Testis (tissue), 3 donors: ENCODE results near the gene TRMT5. TPM values are rescaled to one million over a fixed set of nuclear protein-coding genes. Genes with fewer than 3 reads are reported as not detected.

Experiments
- DNase-seq: peaks from one replicate; pipeline ENCODE4 v3.0.0-alpha.2; 2019
- H3K27ac ChIP-seq, 2 donors: fragments of 200-600 bp; sonication (generic); one replicate each; pipeline ENCODE4 v1.5.1; 2019
- H3K27me3 ChIP-seq: fragments of 200-600 bp; sonication (generic); one replicate; pipeline ENCODE4 v1.5.1; 2019
- H3K36me3 ChIP-seq: fragments of 200-600 bp; sonication (generic); one replicate; pipeline ENCODE4 v1.5.1; 2017; ENCODE audit warnings: low read depth; ENCODE audit errors: missing control alignments
- H3K4me1 ChIP-seq: fragments of 200-600 bp; sonication (generic); one replicate; pipeline ENCODE4 v1.5.1; 2019
- H3K4me3 ChIP-seq, 2 donors: fragments of 200-600 bp; sonication (generic); one replicate each; pipeline ENCODE4 v1.5.1; 2017 to 2019
- H3K9me3 ChIP-seq: fragments of 200-600 bp; sonication (generic); one replicate; pipeline ENCODE4 v1.5.1; 2017
- CTCF ChIP-seq, 3 experiments: fragments of 450-650 bp in 2 of 3; fragments of 200-600 bp in 1 of 3; sonication (generic) in 1 of 3; IDR thresholded peaks; one replicate each; pipeline ENCODE4 v1.5.1; 2016 to 2019; ENCODE audit warnings: antibody characterized with exemption in 3 of 3, mild to moderate bottlenecking in 2 of 3, moderate library complexity in 1 of 3
- POLR2A ChIP-seq: fragments of 450-650 bp; IDR thresholded peaks from one replicate; pipeline ENCODE4 v1.6.1; 2017; ENCODE audit warnings: antibody characterized with exemption, mild to moderate bottlenecking, moderate library complexity
- whole genome bisulfite sequencing, 2 donors: methylation state at CpG; one replicate each; pipeline ENCODE4 v1.1.5; 2018; 5-methylcytosine and 5-hydroxymethylcytosine counted together
- intact Hi-C: fragments of 100-400 bp; cut with DNase I; formaldehyde crosslinking; loops from one replicate; pipeline ENCODE4 v1.15.1; 2023; ENCODE audit warnings: low total_unique reads
- polyA plus RNA-seq: library from polyadenylated mRNA; stranded (reverse); fragments of 350-450 nt; fragmentation: Illumina TruSeq; extraction: RNeasy Lipid Tissue Mini Kit (QIAGEN cat#74804); gene quantifications from one replicate; pipeline ENCODE4 v1.2.3, GENCODE V29; 2014; ENCODE audit warnings: low read depth, low replicate concordance; ENCODE audit not compliant: insufficient read depth
- total RNA-seq, 2 donors: library from RNA; depleted of rRNA; stranded (reverse); fragments of >200 nt; gene quantifications; one replicate each; pipeline ENCODE4 v1.2.3, GENCODE V29; 2016

The TRMT5 gene
- total and polyA plus RNA-seq, 3 donors from 2014 or later = 15.2 to 27.6 (median 26.0) TPM

- intact Hi-C loops = no loop called here
- Histone ChIP-seq H3K9me3 (no peaks in the 10 kb centered on the region), H3K27ac (no peak overlapping the region), H3K4me1 (no peaks in the 10 kb centered on the region), H3K36me3 (no peaks in the 10 kb centered on the region), H3K27me3 (no peaks in the 10 kb centered on the region), H3K4me3 (no peak overlapping the region)
- no peak for DNase-seq
- TF ChIP-seq CTCF (IDR thresholded peaks at IDR 0.05) (no peak), POLR2A (no peak)
Measured at GRCh38 chr14:60958146-60958545, 22.7 kb downstream of the TRMT5 start.

- Histone ChIP-seq H3K27me3 (no peaks in the 10 kb centered on the region), H3K9me3 (no peaks in the 10 kb centered on the region), H3K36me3 (no peaks in the 10 kb centered on the region), H3K4me3 (no peak overlapping the region), H3K27ac (no peak overlapping the region), H3K4me1 (no peaks in the 10 kb centered on the region)
- intact Hi-C loops = no loop called here
- no peak for DNase-seq
- 100% methylated on average over 1 of the region's 1 CpG for WGBS, 2 donors
- TF ChIP-seq POLR2A = no peak
- no peak for TF ChIP-seq CTCF (IDR thresholded peaks at IDR 0.05)
Measured at GRCh38 chr14:60956632-60957031, 24.2 kb downstream of the TRMT5 start.

GRCh38 chr14:60956202-60956601 is 24.7 kb downstream of the TRMT5 start:
- H3K36me3 ChIP-seq = no peaks in the 10 kb centered on the region
- no peaks in the 10 kb centered on the region for H3K9me3 ChIP-seq
- intact Hi-C loops = no loop called here
- DNase-seq = no peak
- no peaks in the 10 kb centered on the region for H3K4me1 ChIP-seq
- H3K4me3 ChIP-seq = no peak overlapping the region
- 96 to 97% methylated on average over 4 of the region's 4 CpGs for WGBS, 2 donors
- no peak for TF ChIP-seq CTCF (IDR thresholded peaks at IDR 0.05)
- no peak for TF ChIP-seq POLR2A
- no peaks in the 10 kb centered on the region for H3K27me3 ChIP-seq
- H3K27ac ChIP-seq = no peak overlapping the region

GRCh38 chr14:60951776-60952435 is 29.0 kb downstream of the TRMT5 start:
- Histone ChIP-seq H3K27me3 (no peaks in the 10 kb centered on the region), H3K27ac (no peak overlapping the region), H3K4me1 (no peaks in the 10 kb centered on the region), H3K36me3 (no peaks in the 10 kb centered on the region), H3K9me3 (no peaks in the 10 kb centered on the region), H3K4me3 (no peak overlapping the region)
- no peak for DNase-seq
- intact Hi-C loops = no loop called here
- no peak for TF ChIP-seq CTCF (IDR thresholded peaks at IDR 0.05)
- no peak for TF ChIP-seq POLR2A
- WGBS, 2 donors = 45 to 55% methylated on average over 3 of the region's 3 CpGs

GRCh38 chr14:60946773-60947172 is 34.1 kb downstream of the TRMT5 start:
- no peak for DNase-seq
- 75 to 87% methylated on average over 3 of the region's 3 CpGs for WGBS, 2 donors
- H3K9me3 ChIP-seq = no peaks in the 10 kb centered on the region
- no peaks in the 10 kb centered on the region for H3K36me3 ChIP-seq
- intact Hi-C loops = no loop called here
- TF ChIP-seq POLR2A = no peak
- no peak for TF ChIP-seq CTCF (IDR thresholded peaks at IDR 0.05)
- no peaks in the 10 kb centered on the region for H3K27me3 ChIP-seq
- no peaks in the 10 kb centered on the region for H3K4me1 ChIP-seq
- H3K27ac ChIP-seq = no peak overlapping the region
- no peak overlapping the region for H3K4me3 ChIP-seq
